TTC549 (cell line): Measurements from ENCODE around the gene YIPF1.

Experiments
- FAIRE-seq: peaks from 2 replicates; lab custom pipeline; 2012; peaks lifted over from hg19 to GRCh38; lab: Jason Lieb, UNC

Gene YIPF1

GRCh38 chr1:53889304-53890298, at the start of gene YIPF1:
Gene YIPF1, minus strand, starts transcription at chr1:53889797. Its CDS starts 860 bp downstream, at chr1:53888937.
- no peak for FAIRE-seq

GRCh38 chr1:53938136-53938830, 48.7 kb upstream of the YIPF1 start:
- FAIRE-seq: no peak

- FAIRE-seq: no peak
Measured at GRCh38 chr1:53936430-53936829, 46.8 kb upstream of the YIPF1 start.

GRCh38 chr1:53934170-53934765, 44.7 kb upstream of the YIPF1 start:
- FAIRE-seq: no peak

- no peak for FAIRE-seq
Measured at GRCh38 chr1:53931523-53931922, 41.9 kb upstream of the YIPF1 start.

GRCh38 chr1:53930932-53931331, 41.3 kb upstream of the YIPF1 start:
- no peak for FAIRE-seq

GRCh38 chr1:53929246-53929960, 39.8 kb upstream of the YIPF1 start:
- FAIRE-seq: no peak

- FAIRE-seq: no peak
Measured at GRCh38 chr1:53927376-53927881, 37.8 kb upstream of the YIPF1 start.

- no peak for FAIRE-seq
Measured at GRCh38 chr1:53919675-53920066, 30.1 kb upstream of the YIPF1 start.

- no peak for FAIRE-seq
Measured at GRCh38 chr1:53918343-53918742, 28.7 kb upstream of the YIPF1 start.

- no peak for FAIRE-seq
Measured at GRCh38 chr1:53913352-53914033, 23.9 kb upstream of the YIPF1 start.

- no peak for FAIRE-seq
Measured at GRCh38 chr1:53911442-53911841, 21.8 kb upstream of the YIPF1 start.

GRCh38 chr1:53909946-53910345, 20.3 kb upstream of the YIPF1 start:
- FAIRE-seq: no peak

- no peak for FAIRE-seq
Measured at GRCh38 chr1:53906121-53906520, 16.5 kb upstream of the YIPF1 start.

GRCh38 chr1:53905509-53905908, 15.9 kb upstream of the YIPF1 start:
- no peak for FAIRE-seq

GRCh38 chr1:53902235-53903138, 12.9 kb upstream of the YIPF1 start:
- no peak for FAIRE-seq

- no peak for FAIRE-seq
Measured at GRCh38 chr1:53899708-53900107, 10.1 kb upstream of the YIPF1 start.

- FAIRE-seq: no peak
Measured at GRCh38 chr1:53899206-53899628, 9.6 kb upstream of the YIPF1 start.

- FAIRE-seq: no peak
Measured at GRCh38 chr1:53896635-53897229, 7.1 kb upstream of the YIPF1 start.

- no peak for FAIRE-seq
Measured at GRCh38 chr1:53895421-53895820, 5.8 kb upstream of the YIPF1 start.
